Activated naive CD4-positive, alpha-beta T cell treated with anti-CD3 and anti-CD28 coated beads, Interleukin-2, amount 10 ng/mL, durations not matched to agents 7 days and 5 days (primary cell): Measurements from ENCODE around the gene ME2.
"Not testable (repeated sequence)": the region's sequence is repeated elsewhere in the genome, so short reads cannot be mapped to it uniquely, and the experiment has no call there.

Experiments used
- CTCF ChIA-PET: fragments of 350-600 bp; sonication (Branson Sonifier 250); formaldehyde crosslinking; loops from one replicate; lab custom pipeline; 2021; ENCODE audit warnings: antibody characterized with exemption; lab: Charles Lee
- DNase-seq: peaks from one replicate; pipeline ENCODE4 v3.0.0-alpha.2; 2020
- H3K27ac Mint-ChIP-seq: one replicate; pipeline ENCODE4 v1.8.0; 2021; ENCODE audit warnings: mild to moderate bottlenecking, moderate library complexity, mixed read lengths
- H3K27me3 Mint-ChIP-seq: one replicate; pipeline ENCODE4 v1.8.0; 2021; ENCODE audit warnings: mild to moderate bottlenecking, mixed read lengths
- H3K36me3 Mint-ChIP-seq: one replicate; pipeline ENCODE4 v1.8.0; 2021; ENCODE audit warnings: mixed read lengths
- H3K4me1 Mint-ChIP-seq: one replicate; pipeline ENCODE4 v1.8.0; 2021; ENCODE audit warnings: mixed read lengths
- H3K4me3 Mint-ChIP-seq: one replicate; pipeline ENCODE4 v1.8.0; 2021; ENCODE audit warnings: mild to moderate bottlenecking, moderate library complexity, mixed read lengths
- H3K9me3 Mint-ChIP-seq: one replicate; pipeline ENCODE4 v1.8.0; 2021; ENCODE audit warnings: mixed read lengths

ME2 gene

DNA sequence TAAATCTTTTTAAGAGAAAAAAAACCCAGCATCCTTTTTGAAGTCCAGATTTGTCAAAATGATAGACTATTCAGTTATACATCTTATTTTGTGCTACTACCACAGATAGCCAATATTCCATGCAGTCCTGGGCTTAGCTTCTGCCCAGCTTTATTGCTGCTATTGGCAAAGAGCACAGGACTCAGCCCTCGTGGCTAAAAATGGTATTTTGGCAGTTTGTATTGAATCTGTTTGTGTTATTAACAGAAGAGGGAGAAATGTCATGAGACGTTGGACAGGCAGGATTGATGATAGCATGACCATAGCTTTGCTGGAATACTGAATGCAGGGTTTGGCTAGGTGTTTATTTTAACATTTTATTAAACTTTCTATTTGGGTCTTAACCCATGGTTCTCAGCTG is 108.3 kb downstream of the ME2 start:
- CTCF ChIA-PET, result no interaction called here
- no peak overlapping the region for H3K27ac Mint-ChIP-seq
- H3K4me1 Mint-ChIP-seq, result no peaks in the 10 kb centered on the region
- H3K36me3 Mint-ChIP-seq, result peaks cover 16% of the 10 kb centered on the region
- no peaks in the 10 kb centered on the region for H3K27me3 Mint-ChIP-seq
- DNase-seq, result no peak
- no peaks in the 10 kb centered on the region for H3K9me3 Mint-ChIP-seq
- H3K4me3 Mint-ChIP-seq, result no peak overlapping the region

DNA sequence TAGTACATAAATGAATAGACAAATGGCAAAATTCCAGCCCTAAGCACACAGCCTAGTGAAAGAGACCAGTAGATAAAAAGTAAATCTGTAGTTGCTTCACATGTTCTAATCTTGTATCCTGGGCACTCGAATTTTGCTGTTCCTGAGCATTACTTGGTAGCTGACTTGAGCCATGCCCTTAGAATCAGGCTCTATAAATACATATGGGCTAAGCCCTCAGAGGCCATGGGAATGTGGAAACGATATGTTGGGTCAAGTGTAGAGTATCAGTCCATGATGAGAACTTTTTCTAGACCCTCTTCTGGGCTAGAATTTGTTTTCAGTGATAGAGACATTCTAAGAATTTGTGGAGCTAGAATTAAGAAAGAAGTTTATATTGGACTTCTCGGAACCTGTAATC is 110.8 kb downstream of the ME2 start:
- H3K27ac Mint-ChIP-seq, result no peak overlapping the region
- CTCF ChIA-PET, result no interaction called here
- H3K4me3 Mint-ChIP-seq, result no peak overlapping the region
- no peaks in the 10 kb centered on the region for H3K4me1 Mint-ChIP-seq
- no peaks in the 10 kb centered on the region for H3K27me3 Mint-ChIP-seq
- no peaks in the 10 kb centered on the region for H3K9me3 Mint-ChIP-seq
- H3K36me3 Mint-ChIP-seq, result peaks cover 10% of the 10 kb centered on the region
- no peak for DNase-seq

DNA sequence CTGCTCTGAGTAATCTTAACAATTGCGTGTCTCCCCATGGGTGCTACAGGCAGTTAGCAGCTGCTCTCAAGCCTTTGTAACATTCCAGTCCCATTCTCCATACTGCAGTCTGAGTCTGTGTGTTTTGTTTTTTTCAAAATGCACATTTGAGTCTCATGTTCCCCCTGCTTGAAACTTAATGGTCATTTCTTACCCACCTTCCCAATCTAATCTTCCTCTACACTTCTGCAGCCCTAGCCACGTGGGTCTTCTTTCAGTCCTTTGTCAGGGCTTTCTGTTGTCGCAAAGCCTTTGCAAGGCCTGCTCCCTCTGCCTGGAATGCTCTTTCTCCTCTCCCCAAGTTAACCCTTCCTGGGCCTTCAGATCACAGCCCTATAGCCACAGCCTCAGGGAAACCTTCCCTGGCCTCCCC is 113.4 kb downstream of the ME2 start:
- no peaks in the 10 kb centered on the region for H3K4me1 Mint-ChIP-seq
- H3K27ac Mint-ChIP-seq, result no peak overlapping the region
- no peak for DNase-seq
- no peaks in the 10 kb centered on the region for H3K36me3 Mint-ChIP-seq
- CTCF ChIA-PET, result no interaction called here
- H3K9me3 Mint-ChIP-seq, result no peaks in the 10 kb centered on the region
- no peaks in the 10 kb centered on the region for H3K27me3 Mint-ChIP-seq
- no peak overlapping the region for H3K4me3 Mint-ChIP-seq

DNA sequence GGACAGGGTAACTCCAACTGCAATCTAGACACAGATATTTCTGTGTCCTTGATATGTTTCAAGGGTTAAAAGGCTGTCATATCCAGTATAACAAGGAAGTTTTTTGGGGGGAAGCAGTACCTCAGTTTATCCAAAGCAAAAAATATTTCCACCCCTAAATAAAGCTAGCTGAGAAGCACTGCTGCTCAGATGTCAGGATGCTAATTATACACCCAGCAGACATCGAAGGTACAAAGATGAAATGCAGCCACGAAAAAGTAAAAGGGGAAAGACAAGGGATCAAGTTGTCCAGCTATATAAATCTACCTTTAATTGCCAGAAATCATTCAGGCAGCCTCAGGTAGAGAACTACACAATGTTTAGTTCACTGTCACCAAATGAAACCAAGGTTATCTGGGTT is 115.1 kb downstream of the ME2 start:
- CTCF ChIA-PET, result no interaction called here
- Mint-ChIP-seq H3K9me3 (no peaks in the 10 kb centered on the region), H3K36me3 (no peaks in the 10 kb centered on the region), H3K4me3 (no peak overlapping the region), H3K27ac (no peak overlapping the region), H3K4me1 (no peaks in the 10 kb centered on the region), H3K27me3 (no peaks in the 10 kb centered on the region)
- no peak for DNase-seq

DNA sequence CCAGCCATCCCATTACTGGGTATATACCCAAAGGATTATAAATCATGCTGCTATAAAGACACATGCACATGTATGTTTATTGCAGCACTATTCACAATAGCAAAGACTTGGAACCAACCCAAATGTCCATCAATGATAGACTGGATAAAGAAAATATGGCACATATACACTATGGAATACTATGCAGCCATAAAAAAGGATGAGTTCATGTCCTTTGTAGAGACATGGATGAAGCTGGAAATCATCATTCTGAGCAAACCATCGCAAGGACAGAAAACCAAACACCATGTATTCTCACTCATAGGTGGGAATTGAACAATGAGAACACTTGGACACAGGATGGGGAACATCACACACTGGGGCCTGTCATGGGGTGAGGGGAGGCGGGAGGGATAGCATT is 124.3 kb downstream of the ME2 start:
- H3K4me3 Mint-ChIP-seq, CTCF ChIA-PET, H3K36me3 Mint-ChIP-seq, H3K9me3 Mint-ChIP-seq, H3K27me3 Mint-ChIP-seq, H3K4me1 Mint-ChIP-seq, DNase-seq, H3K27ac Mint-ChIP-seq: not testable (repeated sequence)
